MM.1S (cell line): ENCODE data around the gene SPESP1.

Source experiments
- EZH2 ChIP-seq: fragments of 300-600 bp; sonication (generic); optimal IDR thresholded peaks from 2 replicates; pipeline ENCODE3; 2017; ENCODE audit warnings: low read depth, mild to moderate bottlenecking, antibody characterized with exemption, low read length, mixed read lengths
- TF ChIP-seq, protein P1 (sequence below): fragments of 300-600 bp; sonication (generic); IDR thresholded peaks from 2 replicates; pipeline ENCODE4 v1.5.1; 2016; ENCODE audit warnings: antibody characterized with exemption, low read length, mixed read lengths

DNA sequence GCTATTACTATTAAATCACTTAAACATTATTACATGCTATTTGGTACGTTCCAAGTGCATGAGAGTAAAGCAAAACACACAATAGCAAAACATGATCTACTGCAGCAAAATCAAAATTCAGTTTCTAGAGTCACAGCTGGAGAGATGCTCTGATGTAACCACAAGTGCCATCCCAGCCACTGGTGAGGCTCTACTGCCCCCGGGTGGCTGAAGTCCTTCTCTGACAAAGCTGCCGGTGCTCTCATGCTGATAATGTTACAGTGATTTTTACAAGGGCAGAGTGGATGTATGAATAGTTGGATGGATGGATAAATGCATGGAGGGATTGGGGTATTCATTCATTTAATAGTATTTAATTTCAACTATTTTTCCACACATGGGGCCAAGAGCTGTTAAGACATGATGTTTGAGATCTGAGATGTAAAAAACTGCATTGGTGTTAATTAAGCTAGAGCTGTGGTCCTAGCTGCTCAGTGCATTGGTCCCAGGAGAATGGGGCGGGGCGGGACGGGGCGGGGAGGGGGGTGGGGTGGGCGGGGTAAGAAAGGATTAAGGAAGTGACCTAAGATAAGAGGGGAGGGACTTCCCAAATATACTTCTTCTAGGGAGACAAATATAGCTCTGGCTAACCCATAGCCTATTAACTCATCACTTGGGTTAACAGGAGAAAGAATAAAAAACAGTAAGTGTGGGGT is 5.3 kb upstream of the SPESP1 start:
- TF ChIP-seq, protein P1, sequence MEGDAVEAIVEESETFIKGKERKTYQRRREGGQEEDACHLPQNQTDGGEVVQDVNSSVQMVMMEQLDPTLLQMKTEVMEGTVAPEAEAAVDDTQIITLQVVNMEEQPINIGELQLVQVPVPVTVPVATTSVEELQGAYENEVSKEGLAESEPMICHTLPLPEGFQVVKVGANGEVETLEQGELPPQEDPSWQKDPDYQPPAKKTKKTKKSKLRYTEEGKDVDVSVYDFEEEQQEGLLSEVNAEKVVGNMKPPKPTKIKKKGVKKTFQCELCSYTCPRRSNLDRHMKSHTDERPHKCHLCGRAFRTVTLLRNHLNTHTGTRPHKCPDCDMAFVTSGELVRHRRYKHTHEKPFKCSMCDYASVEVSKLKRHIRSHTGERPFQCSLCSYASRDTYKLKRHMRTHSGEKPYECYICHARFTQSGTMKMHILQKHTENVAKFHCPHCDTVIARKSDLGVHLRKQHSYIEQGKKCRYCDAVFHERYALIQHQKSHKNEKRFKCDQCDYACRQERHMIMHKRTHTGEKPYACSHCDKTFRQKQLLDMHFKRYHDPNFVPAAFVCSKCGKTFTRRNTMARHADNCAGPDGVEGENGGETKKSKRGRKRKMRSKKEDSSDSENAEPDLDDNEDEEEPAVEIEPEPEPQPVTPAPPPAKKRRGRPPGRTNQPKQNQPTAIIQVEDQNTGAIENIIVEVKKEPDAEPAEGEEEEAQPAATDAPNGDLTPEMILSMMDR, result peak; percentile 96
- TF ChIP-seq EZH2, result no peak
